ENCODE results near the gene MBD5. TPM values are rescaled to one million over a fixed set of nuclear protein-coding genes. Genes with fewer than 3 reads are reported as not detected.

MBD5 gene
- total RNA-seq, 1 donor from 2014 or later = 95.4 TPM

- Mint-ChIP-seq H3K27me3 (ENCODE audit: unreplicated experiment) (peaks cover 4% of the 10 kb centered on the region), H3K4me3 (ENCODE audit: unreplicated experiment) (no peak overlapping the region), H3K4me1 (ENCODE audit: low read depth, unreplicated experiment) (no peaks in the 10 kb centered on the region), H3K36me3 (ENCODE audit: unreplicated experiment) (peaks cover 34% of the 10 kb centered on the region), H3K27ac (ENCODE audit: unreplicated experiment) (no peak overlapping the region), H3K9me3 (ENCODE audit: unreplicated experiment) (peaks cover 13% of the 10 kb centered on the region)
- TF ChIP-seq CTCF (IDR thresholded peaks at IDR 0.05; ENCODE audit: partially characterized antibody, unreplicated experiment) = no peak
- DNase-seq = no peak
Measured at GRCh38 chr2:148410899-148411298, 390.0 kb downstream of the MBD5 start.

GRCh38 chr2:148416248-148416647 lies 395.4 kb downstream of the MBD5 start:
- Mint-ChIP-seq H3K36me3 (ENCODE audit: unreplicated experiment) (peaks cover 34% of the 10 kb centered on the region), H3K27ac (ENCODE audit: unreplicated experiment) (no peak overlapping the region), H3K9me3 (ENCODE audit: unreplicated experiment) (peaks cover 13% of the 10 kb centered on the region), H3K4me1 (ENCODE audit: low read depth, unreplicated experiment) (no peaks in the 10 kb centered on the region), H3K4me3 (ENCODE audit: unreplicated experiment) (no peak overlapping the region), H3K27me3 (ENCODE audit: unreplicated experiment) (peaks cover 2% of the 10 kb centered on the region)
- no peak for TF ChIP-seq CTCF (IDR thresholded peaks at IDR 0.05; ENCODE audit: partially characterized antibody, unreplicated experiment)
- no peak for DNase-seq

DNA sequence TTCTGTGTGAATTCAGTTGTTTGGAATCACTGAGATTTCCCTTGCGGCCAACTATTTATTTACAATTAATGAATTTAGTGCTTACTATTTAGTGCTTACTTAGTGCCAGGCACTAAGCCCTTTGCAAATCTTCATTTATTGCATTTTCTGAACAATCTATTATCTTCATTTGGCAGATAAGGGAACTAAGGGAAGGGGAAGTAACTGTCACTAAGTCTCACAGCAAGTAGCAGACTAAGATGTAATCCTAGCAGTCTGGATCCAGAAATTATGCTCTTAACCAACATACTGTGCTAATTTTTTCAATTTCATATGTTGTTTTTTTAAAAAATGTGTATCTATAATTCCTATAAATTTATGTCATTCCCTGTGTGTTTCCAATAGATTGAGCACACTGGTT lies 409.2 kb downstream of the MBD5 start:
- Mint-ChIP-seq H3K27ac (ENCODE audit: unreplicated experiment) (no peak overlapping the region), H3K4me1 (ENCODE audit: low read depth, unreplicated experiment) (peaks cover 2% of the 10 kb centered on the region), H3K9me3 (ENCODE audit: unreplicated experiment) (peaks cover 12% of the 10 kb centered on the region), H3K4me3 (ENCODE audit: unreplicated experiment) (no peak overlapping the region), H3K27me3 (ENCODE audit: unreplicated experiment) (no peaks in the 10 kb centered on the region), H3K36me3 (ENCODE audit: unreplicated experiment) (peaks cover 16% of the 10 kb centered on the region)
- DNase-seq = no peak
- TF ChIP-seq CTCF (IDR thresholded peaks at IDR 0.05; ENCODE audit: partially characterized antibody, unreplicated experiment) = no peak

- TF ChIP-seq CTCF (IDR thresholded peaks at IDR 0.05; ENCODE audit: partially characterized antibody, unreplicated experiment) = no peak
- H3K27me3 Mint-ChIP-seq (ENCODE audit: unreplicated experiment) = no peaks in the 10 kb centered on the region
- no peaks in the 10 kb centered on the region for H3K36me3 Mint-ChIP-seq (ENCODE audit: unreplicated experiment)
- no peak overlapping the region for H3K27ac Mint-ChIP-seq (ENCODE audit: unreplicated experiment)
- DNase-seq = no peak
- H3K4me3 Mint-ChIP-seq (ENCODE audit: unreplicated experiment) = no peak overlapping the region
- peaks cover 6% of the 10 kb centered on the region for H3K9me3 Mint-ChIP-seq (ENCODE audit: unreplicated experiment)
- peaks cover 10% of the 10 kb centered on the region for H3K4me1 Mint-ChIP-seq (ENCODE audit: low read depth, unreplicated experiment)
Measured at GRCh38 chr2:148447877-148448276, 427.0 kb downstream of the MBD5 start.

GRCh38 chr2:148450531-148450930 lies 429.6 kb downstream of the MBD5 start:
- Mint-ChIP-seq H3K27me3 (ENCODE audit: unreplicated experiment) (no peaks in the 10 kb centered on the region), H3K36me3 (ENCODE audit: unreplicated experiment) (no peaks in the 10 kb centered on the region), H3K4me1 (ENCODE audit: low read depth, unreplicated experiment) (peaks cover 10% of the 10 kb centered on the region), H3K27ac (ENCODE audit: unreplicated experiment) (no peak overlapping the region), H3K4me3 (ENCODE audit: unreplicated experiment) (no peak overlapping the region), H3K9me3 (ENCODE audit: unreplicated experiment) (peaks cover 6% of the 10 kb centered on the region)
- TF ChIP-seq CTCF (IDR thresholded peaks at IDR 0.05; ENCODE audit: partially characterized antibody, unreplicated experiment) = no peak
- no peak for DNase-seq

All from glutamatergic neuron (in vitro differentiated cells).